ENCODE results near the gene ADAMTS18.

ADAMTS18 gene

GRCh38 chr16:77328768-77329167 lies 106.1 kb downstream of the ADAMTS18 start:
- DNase-seq (ENCODE audit: low spot score), result no peak

DNA sequence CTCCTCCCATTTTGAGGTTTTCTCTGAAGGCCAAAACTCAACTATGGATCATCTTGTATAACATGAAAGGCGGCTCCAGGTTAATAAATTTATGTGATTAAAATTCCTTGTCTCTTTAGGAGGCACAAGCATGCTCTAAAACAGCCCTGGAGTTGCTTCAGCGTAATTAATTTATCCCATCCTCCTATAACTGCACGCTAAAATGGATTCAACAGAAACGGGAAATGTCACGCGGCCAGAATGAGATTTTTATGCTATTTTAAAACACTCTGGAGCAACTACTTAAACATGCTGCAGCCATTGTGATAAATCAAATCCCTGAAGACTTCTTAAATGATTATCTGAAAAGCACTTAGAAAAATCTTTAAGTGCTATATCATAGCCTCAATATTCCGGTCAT lies 106.6 kb downstream of the ADAMTS18 start:
- DNase-seq (ENCODE audit: low spot score), result no peak

GRCh38 chr16:77327717-77328116 lies 107.1 kb downstream of the ADAMTS18 start:
- no peak for DNase-seq (ENCODE audit: low spot score)

DNA sequence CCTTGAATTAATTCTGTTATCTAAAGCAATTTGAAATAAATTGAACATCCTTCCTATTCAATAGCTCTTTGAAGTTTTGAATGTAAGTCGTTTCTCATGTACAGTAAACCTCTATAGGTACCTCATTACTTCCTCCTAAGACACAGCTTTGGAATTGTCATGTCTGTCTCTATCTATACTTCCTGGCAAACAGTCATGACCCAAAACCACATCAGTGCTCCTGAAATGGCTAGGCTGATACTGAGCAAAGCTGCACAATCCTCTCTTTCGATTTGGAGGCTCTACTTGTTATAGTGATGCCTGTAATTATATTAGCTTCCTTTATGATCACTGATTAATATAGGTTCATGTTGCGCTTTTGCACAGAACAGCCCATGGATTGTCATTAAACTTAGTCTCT lies 110.1 kb downstream of the ADAMTS18 start:
- DNase-seq (ENCODE audit: low spot score), result no peak

DNA sequence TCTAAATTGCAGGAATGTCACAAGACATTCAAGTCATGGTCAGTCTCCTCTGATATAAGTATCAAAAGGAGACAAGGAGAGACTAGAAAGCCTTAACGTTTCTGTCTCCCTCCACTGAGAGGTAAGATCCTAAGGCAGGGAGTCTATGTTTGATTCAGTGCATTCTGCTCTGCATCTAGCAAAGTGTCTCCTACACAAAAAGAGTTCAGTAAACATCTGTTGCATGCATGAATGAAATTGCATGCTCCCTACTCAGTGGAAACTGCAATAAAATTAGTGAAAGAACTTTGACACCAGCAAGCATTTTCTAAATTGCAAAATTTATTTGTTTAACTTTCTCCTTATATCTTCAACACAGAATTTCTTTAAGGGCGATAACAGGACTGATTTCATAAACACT lies 111.1 kb downstream of the ADAMTS18 start:
- no peak for DNase-seq (ENCODE audit: low spot score)

- DNase-seq (ENCODE audit: low spot score), result no peak
Observed at GRCh38 chr16:77322757-77323156, 112.1 kb downstream of the ADAMTS18 start.

DNA sequence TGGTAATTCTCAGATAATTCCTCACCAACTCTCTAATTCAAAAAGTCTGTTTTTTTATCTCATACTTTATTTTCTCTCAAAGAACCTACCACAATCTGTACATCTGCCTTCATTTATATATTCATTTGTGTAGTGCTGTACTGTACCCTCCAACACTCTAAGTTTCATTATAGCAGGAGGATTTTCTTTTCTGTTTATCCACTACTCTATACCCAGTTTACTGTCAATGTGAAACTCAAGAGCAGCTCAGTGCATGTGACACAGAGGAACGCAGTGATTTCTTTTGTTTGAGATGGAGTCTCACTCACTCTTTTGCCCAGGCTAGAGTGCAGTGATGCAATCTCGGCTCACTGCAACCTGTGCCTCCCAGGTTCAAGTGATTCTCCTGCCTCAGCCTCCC lies 117.8 kb downstream of the ADAMTS18 start:
- DNase-seq (ENCODE audit: low spot score), result no peak

GRCh38 chr16:77310877-77311276 lies 124.0 kb downstream of the ADAMTS18 start:
- no peak for DNase-seq (ENCODE audit: low spot score)

GRCh38 chr16:77308163-77308561 lies 126.7 kb downstream of the ADAMTS18 start:
- DNase-seq (ENCODE audit: low spot score), result no peak

DNA sequence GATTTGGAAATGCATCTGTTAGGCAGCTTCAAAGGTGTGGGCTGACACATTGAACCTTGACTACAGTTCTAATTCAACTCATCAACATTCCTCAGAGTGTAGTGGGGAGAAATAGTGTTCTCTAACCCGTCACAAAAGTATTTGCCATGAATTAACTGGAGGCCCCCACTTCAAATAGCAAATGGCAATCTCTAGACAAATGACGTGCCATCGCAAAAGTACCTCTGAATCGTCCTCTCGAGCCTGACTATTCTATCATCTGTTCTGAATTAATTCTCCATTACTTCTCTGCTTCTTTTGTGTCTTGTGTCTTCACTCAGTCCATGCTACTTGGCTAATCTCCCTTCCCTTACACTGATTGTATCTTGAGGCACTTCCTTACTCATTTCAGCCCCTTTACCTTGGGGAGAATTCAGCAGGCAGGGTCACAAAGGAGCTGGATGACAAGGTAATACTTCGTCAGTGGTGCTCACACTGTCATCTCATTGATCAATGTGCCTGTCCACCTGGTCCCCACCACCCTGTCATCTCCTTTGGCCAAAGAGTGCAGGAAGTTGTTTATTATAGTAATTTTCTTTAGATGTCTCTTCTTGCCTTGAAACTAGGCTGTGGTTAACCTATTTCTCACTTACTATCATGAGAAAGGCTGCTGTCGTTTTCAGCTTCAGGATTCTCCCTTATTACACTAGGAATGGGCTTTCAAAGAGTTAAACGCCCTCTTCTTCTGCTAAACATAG lies 127.2 kb downstream of the ADAMTS18 start:
- no peak for DNase-seq (ENCODE audit: low spot score)

DNA sequence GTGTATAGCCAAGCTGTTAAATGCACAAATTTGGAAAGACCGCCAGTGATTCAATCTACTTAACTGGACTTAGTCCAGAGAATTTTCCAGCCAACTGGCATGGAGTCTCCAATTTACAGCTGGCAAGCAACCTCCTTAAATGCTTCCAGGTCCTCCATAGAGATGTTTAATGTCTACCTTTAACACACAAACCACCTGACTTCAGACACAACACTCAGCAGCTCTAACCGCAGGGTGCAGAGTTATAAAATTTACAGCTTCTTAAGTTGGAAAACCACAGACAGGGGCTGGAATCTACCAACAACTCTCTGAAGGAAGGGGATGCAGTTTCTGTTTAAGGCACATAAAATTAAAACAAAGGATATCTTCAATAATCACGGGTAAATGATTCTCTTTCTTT lies 128.8 kb downstream of the ADAMTS18 start:
- no peak for DNase-seq (ENCODE audit: low spot score)

DNA sequence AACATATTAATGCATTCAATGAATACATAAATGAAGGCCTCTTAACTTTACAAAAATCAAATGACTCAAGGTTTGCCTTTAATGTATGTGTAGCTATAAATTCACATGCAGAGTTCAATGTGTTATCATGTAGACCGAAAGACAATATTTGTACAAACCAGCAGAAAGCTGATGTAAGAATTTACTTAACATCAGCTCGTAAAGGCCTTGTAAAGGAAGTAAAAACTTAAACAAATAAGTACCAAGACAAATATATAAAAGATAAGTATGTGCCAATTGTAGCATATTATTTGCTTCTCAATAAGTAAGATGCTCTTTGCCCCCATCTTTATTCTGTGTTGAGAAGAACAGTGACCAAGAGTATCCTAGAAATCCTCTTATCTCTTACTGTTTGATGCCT lies 130.0 kb downstream of the ADAMTS18 start:
- DNase-seq (ENCODE audit: low spot score), result no peak

- DNase-seq (ENCODE audit: low spot score), result no peak
Observed at GRCh38 chr16:77304134-77304533, 130.7 kb downstream of the ADAMTS18 start.

DNA sequence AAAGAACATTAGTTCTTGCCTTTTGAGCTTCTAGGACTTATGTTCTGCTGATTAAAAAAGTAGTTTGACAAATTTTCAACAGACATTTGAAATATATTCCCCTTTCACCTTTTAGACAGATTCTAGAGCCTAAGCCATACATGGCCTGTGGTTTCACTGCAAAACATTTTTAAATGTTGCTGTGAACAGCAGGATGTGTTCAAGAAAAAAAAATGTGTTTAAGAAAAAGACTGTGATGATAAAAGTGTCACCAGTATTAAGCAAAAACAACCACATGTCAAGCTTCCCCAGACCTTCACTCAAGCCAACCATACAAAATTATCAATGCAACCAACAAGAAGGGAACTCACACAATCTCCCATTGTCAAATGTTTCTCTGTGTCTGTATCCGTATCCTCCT lies 132.2 kb downstream of the ADAMTS18 start:
- no peak for DNase-seq (ENCODE audit: low spot score)

DNA sequence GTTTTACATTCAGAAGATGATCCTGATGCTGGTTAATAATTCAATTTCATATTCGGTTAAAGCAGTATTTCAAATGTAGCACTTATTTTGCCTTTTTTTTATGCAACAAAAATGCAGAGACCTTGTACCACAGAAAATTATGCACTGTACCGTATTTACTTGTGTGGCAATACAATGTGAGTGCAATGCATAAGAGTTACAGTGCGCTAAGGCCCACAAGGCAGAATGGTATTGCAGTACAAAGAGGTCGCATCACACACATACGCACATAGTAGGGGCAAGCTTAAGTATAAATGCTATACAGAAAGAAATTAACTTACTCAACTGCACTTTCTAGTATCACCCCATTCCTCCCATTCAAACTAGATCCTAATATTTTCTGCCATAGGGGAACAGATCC lies 132.6 kb downstream of the ADAMTS18 start:
- no peak for DNase-seq (ENCODE audit: low spot score)

DNA sequence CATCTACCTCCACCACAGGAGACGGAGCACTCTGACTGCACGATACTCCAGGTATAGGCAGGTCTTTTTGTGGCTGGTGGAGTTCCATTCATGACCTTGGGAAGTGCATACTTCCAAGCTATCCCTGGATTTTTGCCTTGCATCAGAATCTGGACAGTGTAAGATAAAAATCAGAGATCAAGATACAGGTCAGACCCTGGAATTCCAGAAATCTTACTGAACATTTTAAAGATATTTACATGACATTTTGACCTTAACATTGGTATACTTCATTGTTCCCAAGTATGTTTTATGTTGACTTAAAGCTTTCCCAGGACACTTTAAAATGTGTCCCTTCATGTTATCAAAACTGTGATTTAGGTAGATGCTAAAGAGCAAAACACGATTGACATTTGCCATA lies 134.6 kb downstream of the ADAMTS18 start:
- DNase-seq (ENCODE audit: low spot score), result no peak

- DNase-seq (ENCODE audit: low spot score), result no peak
Observed at GRCh38 chr16:77299395-77299794, 135.4 kb downstream of the ADAMTS18 start.

DNA sequence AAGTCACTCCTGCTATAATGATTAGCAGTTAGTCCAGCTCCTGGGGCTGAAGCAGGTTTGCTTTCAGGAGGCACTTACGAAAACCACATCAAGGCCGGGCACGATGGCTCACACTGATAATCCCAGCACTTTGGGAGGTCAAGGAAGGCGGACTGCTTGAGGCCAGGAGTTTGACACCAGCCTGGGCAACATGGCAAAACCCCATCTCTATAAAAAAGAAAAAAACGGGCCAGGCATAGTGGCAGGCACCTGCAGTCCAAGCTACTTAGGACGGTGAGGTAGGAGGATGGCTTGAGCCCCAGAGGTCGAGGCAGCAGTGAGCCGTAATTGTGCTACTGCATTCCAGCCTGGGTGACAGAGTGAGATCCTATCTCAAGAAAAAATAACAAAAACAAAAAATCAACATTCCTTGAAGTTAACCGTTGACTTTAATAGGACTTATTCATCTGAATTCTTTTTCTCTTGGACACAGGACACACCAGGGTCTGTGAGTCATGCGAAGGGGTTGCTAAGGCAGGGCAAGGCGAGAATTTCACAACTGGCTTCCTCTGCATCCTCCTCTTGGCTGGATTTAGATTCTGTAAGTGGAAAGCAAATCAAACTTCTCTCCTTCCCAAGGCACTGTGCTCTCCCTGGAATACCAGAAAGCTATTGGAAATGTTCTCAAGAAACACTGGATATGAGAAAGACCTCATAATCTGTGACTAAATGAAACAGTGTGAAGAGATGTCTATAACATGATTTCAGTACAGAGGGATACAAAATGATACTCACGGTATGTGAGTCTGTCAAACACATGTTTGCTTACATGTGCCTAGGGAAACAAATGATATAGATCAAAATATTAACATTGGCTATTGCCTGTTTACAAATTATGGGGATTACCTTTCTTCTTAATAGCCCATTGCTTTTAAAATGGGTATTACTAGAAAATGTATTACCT lies 136.1 kb downstream of the ADAMTS18 start:
- DNase-seq (ENCODE audit: low spot score), result no peak

DNA sequence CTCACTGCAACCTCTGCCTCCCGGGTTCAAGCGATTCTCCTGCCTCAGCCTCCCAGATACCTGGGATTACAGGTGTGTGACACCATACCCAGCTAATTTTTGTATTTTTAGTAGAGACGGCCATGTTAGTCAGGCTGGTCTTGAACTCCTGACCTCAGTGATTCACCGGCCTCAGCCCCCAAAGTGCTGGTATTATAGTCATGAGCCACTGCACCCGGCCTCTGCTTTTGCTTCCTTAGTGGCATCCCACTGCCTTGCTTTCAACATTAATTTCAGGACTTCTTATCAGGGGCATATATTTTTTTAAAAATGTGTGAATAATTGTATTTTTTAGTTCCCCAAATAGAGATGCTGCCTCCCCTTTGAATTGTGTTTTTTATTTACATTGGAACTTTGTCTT lies 136.8 kb downstream of the ADAMTS18 start:
- DNase-seq (ENCODE audit: low spot score), result no peak

DNA sequence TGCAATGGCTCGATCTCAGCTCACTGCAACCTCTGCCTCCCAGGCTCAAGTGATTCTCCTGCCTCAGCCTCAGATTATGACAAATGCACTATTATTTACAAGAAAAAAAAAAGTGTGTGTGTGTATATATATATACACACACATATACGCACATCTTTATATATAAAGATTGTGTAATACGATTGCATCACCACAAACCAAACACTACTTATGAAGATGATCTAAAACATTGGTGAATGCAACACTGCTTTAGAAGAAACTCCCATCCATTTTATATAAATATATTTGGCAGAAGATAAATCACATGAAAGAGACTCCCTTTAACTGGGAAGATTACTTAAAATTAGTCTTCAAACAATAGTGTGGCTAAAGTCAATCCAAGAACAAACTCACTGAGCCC lies 138.9 kb downstream of the ADAMTS18 start:
- no peak for DNase-seq (ENCODE audit: low spot score)

DNA sequence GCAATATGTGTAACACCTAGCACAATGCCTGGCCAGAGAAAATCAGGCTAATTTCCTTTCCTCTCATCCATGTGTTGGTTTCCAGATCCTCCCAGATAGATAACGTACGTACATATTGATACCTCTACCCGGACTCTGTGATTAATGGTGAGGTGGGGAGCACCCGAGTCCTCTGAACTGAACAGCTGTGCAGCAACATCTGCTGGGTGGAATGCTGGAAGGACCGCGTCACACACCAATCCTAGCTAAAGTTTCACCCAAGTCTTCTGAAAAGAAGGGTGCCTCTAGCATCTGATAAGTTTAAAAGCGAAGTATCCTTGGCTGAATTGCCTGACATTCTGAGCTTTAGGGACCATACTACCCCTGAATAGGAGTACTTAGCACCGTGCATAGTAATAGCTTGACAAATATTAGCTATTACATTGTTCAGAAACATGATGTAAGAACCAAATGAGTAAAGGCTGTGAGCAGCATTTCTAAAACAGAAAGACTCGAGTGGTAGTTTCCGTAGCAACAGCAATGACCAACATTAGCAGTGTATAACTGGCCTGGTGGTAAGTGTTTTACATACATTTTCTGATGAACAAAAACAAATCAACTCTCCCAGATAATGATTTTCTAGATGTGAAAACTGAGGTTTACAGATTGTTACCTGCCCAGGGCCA lies 144.3 kb downstream of the ADAMTS18 start:
- DNase-seq (ENCODE audit: low spot score), result no peak

- DNase-seq (ENCODE audit: low spot score), result no peak
Observed at GRCh38 chr16:77289331-77289809, 145.5 kb downstream of the ADAMTS18 start.

DNA sequence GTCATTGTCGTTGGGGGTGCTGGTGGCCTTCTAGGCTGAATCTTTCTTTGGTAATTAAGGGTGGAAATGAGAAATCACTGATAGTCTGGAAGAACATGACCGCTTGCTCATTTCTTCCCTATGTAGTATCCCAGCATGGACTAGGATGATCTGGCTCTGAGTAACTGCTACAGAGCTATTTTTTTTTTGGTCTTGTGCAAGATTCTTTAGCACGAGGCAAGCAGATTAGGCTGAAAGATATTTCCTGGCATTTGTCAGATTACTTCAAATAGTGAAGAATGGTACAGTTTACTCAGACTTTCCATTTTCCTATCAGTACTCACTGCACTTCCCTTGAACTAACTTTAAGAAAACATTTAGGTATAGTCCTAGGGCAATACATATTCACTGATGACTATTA lies 146.6 kb downstream of the ADAMTS18 start:
- no peak for DNase-seq (ENCODE audit: low spot score)
